Chondrocyte (in vitro differentiated cells): ENCODE measurements around the gene PCBP2. TPM values are rescaled to one million over a fixed set of nuclear protein-coding genes. Genes with fewer than 3 reads are reported as not detected.
"Not testable (repeated sequence)": the region's sequence is repeated elsewhere in the genome, so short reads cannot be mapped to it uniquely, and the experiment has no call there.

Source experiments
- DNase-seq: peaks from one replicate; pipeline ENCODE4 v3.0.0; 2021; ENCODE audit warnings: mixed read lengths, low spot score
- H3K27ac Mint-ChIP-seq: one replicate; pipeline ENCODE4 v1.8.0; 2021; ENCODE audit warnings: mild to moderate bottlenecking, moderate library complexity, mixed read lengths; ENCODE audit not compliant: unreplicated experiment
- H3K27me3 Mint-ChIP-seq: 2 replicates; pipeline ENCODE4 v1.8.0; 2021; ENCODE audit warnings: low read depth, mixed read lengths
- H3K36me3 Mint-ChIP-seq: 2 replicates; pipeline ENCODE4 v1.8.0; 2021; ENCODE audit warnings: low read depth, mixed read lengths
- H3K4me1 Mint-ChIP-seq: 2 replicates; pipeline ENCODE4 v1.8.0; 2021; ENCODE audit warnings: low read depth, mild to moderate bottlenecking, mixed read lengths
- H3K4me3 Mint-ChIP-seq: one replicate; pipeline ENCODE4 v1.8.0; 2021; ENCODE audit warnings: mild to moderate bottlenecking, moderate library complexity, mixed read lengths; ENCODE audit not compliant: unreplicated experiment
- H3K9me3 Mint-ChIP-seq: 2 replicates; pipeline ENCODE4 v1.8.0; 2021; ENCODE audit warnings: low read depth, mixed read lengths
- total RNA-seq: library from RNA; stranded (reverse); gene quantifications from 3 replicates; pipeline ENCODE4 v1.2.1, GENCODE V29; 2021
- TF ChIP-seq, protein P1 (sequence below): fragments of 200-600 bp; sonication (generic); IDR thresholded peaks from 2 replicates; pipeline ENCODE4 v1.5.0; 2021; ENCODE audit warnings: antibody characterized with exemption, mild to moderate bottlenecking, moderate library complexity

PCBP2 gene
- total RNA-seq, 1 donor from 2014 or later, result 611 TPM

DNA sequence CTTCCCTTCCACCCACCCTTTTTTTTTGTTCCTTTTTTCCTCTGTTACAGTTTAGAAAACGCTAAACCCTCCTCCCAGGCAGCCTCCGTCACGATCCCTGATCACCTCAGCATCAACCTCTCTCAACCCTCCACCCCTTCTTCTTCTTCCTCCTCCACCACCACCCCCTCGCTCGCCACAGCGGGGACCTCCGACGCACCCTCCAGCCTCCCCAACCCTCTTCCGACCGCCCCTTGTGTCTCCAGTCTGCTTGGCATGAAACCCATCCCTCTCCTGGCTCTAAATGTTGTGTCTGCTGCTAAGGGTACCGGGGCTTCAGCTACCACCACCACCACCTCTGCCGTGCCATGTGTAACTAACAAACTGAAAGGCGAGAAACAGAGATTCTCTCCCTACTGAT lies 22.9 kb downstream of the PCBP2 start:
- Mint-ChIP-seq H3K4me1 (peaks cover 56% of the 10 kb centered on the region), H3K36me3 (peaks cover 48% of the 10 kb centered on the region), H3K27me3 (no peaks in the 10 kb centered on the region), H3K27ac (peak overlapping the region; percentile 80), H3K4me3 (no peak overlapping the region), H3K9me3 (no peaks in the 10 kb centered on the region)
- TF ChIP-seq, protein P1, sequence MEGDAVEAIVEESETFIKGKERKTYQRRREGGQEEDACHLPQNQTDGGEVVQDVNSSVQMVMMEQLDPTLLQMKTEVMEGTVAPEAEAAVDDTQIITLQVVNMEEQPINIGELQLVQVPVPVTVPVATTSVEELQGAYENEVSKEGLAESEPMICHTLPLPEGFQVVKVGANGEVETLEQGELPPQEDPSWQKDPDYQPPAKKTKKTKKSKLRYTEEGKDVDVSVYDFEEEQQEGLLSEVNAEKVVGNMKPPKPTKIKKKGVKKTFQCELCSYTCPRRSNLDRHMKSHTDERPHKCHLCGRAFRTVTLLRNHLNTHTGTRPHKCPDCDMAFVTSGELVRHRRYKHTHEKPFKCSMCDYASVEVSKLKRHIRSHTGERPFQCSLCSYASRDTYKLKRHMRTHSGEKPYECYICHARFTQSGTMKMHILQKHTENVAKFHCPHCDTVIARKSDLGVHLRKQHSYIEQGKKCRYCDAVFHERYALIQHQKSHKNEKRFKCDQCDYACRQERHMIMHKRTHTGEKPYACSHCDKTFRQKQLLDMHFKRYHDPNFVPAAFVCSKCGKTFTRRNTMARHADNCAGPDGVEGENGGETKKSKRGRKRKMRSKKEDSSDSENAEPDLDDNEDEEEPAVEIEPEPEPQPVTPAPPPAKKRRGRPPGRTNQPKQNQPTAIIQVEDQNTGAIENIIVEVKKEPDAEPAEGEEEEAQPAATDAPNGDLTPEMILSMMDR, result no peak
- peak; percentile 71 for DNase-seq

DNA sequence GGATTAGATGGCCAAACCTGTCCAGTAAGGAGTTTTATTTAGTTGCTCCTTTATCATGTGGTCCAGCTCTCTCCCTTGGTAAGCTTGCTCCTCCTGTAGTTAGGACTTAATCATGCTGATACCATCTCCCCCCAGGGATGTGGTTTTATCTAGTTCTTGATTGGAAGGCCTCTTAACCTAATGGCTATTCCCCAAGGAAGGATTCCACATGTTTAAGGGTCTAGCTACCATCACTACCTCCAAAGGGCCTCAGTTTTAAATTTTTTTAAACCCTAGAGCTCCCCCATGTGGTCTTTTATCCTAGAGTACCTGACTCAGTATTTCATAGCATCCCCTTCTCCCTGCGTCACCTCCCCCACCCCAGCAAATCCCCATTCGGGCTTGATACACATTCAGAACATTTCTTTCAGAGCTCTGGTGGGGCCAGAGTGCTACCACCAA lies 24.9 kb downstream of the PCBP2 start:
- no peaks in the 10 kb centered on the region for H3K9me3 Mint-ChIP-seq
- TF ChIP-seq, protein P1, result peak; percentile 73
- H3K4me1 Mint-ChIP-seq, result peaks cover 63% of the 10 kb centered on the region
- H3K4me3 Mint-ChIP-seq, result no peak overlapping the region
- H3K27ac Mint-ChIP-seq, result peak overlapping the region; percentile 74
- no peaks in the 10 kb centered on the region for H3K27me3 Mint-ChIP-seq
- no peak for DNase-seq
- peaks cover 47% of the 10 kb centered on the region for H3K36me3 Mint-ChIP-seq

DNA sequence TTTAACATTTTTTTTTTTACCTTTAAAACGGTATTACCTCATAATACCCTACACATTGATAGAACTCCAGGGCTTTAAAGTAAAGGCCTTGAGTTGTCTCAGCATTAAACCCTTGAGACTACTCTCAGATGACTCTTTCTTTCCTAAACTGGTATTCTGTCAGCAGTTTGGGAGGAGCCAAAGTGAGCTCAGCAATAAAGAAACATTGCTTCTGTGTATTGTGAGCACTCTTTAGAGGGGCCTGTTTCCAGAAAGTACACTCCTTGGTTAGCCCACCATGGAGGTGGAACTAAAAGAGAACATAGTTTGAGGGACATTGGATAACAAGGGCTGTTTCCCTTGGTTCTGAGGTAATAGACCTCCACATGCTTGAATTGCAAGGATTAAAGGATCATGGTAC lies 27.0 kb downstream of the PCBP2 start:
- Mint-ChIP-seq H3K4me3 (no peak overlapping the region), H3K36me3 (peaks cover 46% of the 10 kb centered on the region), H3K27ac (peak overlapping the region; percentile 63), H3K27me3 (no peaks in the 10 kb centered on the region), H3K9me3 (no peaks in the 10 kb centered on the region), H3K4me1 (peaks cover 59% of the 10 kb centered on the region)
- TF ChIP-seq, protein P1, result no peak
- no peak for DNase-seq

DNA sequence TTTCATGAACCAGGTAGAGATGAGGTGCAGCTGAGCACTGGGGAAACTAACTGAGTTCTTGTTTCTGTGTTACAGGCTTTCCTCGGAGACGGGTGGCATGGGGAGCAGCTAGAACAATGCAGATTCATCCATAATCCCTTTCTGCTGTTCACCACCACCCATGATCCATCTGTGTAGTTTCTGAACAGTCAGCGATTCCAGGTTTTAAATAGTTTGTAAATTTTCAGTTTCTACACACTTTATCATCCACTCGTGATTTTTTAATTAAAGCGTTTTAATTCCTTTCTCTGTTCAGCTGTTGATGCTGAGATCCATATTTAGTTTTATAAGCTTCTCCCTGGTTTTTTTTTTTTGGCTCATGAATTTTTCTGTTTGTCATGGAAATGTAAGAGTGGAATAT lies 27.4 kb downstream of the PCBP2 start:
- peak overlapping the region; percentile 57 for H3K27ac Mint-ChIP-seq
- H3K4me1 Mint-ChIP-seq, result peaks cover 57% of the 10 kb centered on the region
- TF ChIP-seq, protein P1, result no peak
- no peak for DNase-seq
- no peaks in the 10 kb centered on the region for H3K27me3 Mint-ChIP-seq
- no peaks in the 10 kb centered on the region for H3K9me3 Mint-ChIP-seq
- no peak overlapping the region for H3K4me3 Mint-ChIP-seq
- H3K36me3 Mint-ChIP-seq, result peaks cover 42% of the 10 kb centered on the region

DNA sequence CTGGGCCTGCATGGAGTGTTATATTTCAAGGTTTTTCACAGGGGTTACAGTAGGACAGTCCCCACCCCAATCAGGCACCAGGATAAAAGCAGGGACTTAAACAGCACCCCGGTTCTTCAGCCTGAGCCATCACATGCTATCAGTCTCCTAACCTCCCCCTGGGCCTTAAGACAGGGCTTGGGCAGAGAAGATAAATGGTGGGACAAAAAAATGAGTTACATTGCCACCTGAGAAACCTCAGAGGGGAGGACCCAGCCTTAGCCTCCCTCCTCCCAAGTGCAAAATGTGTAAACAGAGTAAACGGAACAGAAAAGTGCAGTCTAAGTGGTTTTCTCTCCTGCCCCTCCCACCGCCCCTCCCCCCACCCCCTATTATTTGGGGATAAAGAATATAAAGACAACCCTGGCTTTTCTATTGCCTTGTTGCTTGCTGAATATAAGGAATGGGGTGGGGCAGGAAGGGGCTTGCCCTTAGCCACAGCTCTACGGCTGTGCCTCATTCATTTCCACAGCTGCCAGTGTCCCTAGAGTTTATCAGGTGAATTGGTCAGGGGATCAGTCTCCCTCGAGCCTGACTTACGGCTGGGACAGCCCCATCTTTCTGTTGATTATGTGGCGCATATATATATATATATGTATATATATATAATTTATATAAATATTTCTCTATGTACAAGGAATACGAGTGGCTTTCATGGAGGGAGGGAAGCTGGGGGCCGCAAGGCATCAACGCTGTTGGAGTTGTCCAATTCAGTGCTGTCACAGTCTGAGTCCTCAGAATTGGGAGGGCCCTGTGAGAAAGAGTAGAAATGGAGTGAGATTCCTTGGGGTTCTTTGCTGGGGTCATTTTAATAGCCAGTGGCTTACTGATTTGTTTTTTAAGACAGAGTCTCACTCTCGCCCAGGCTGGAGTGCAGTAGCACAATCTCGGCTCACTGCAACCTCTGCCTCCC lies 28.9 kb downstream of the PCBP2 start:
- H3K9me3 Mint-ChIP-seq, result no peaks in the 10 kb centered on the region
- TF ChIP-seq, protein P1, result no peak
- H3K36me3 Mint-ChIP-seq, result peaks cover 35% of the 10 kb centered on the region
- H3K27me3 Mint-ChIP-seq, result no peaks in the 10 kb centered on the region
- no peak overlapping the region for H3K4me3 Mint-ChIP-seq
- no peak for DNase-seq
- H3K4me1 Mint-ChIP-seq, result peaks cover 49% of the 10 kb centered on the region
- peak overlapping the region; percentile 36 for H3K27ac Mint-ChIP-seq

DNA sequence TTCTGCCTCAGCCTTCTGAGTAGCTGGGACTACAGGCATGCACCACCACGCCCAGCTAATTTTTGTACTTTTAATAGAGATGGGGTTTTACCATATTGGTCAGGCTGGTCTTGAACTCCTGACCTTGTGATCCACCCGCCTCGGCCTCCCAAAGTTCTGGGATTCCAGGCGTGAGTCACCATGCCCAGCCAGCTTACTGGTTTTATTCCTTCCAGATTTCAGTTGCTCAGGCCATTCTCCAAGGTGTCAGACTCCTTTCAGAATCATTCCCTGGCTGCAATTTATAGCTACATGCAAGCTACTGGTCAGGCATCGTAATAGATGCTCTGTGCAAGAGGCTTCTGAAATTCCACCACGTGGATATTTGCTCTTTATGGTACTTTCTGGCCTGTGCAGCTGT lies 29.6 kb downstream of the PCBP2 start:
- not testable (repeated sequence) for H3K9me3 Mint-ChIP-seq, H3K4me3 Mint-ChIP-seq, DNase-seq, H3K27me3 Mint-ChIP-seq
- peak overlapping the region; percentile 38 for H3K27ac Mint-ChIP-seq
- H3K4me1 Mint-ChIP-seq, result peaks cover 44% of the 10 kb centered on the region
- peaks cover 29% of the 10 kb centered on the region for H3K36me3 Mint-ChIP-seq
